ENCODE measurements around the gene PTPRM.

- TF ChIP-seq ARNTL (CRISPR knock-in tag; IDR thresholded peaks at IDR 0.05; ENCODE audit: borderline replicate concordance, low read depth) = no peak
- TF ChIP-seq, protein P1, sequence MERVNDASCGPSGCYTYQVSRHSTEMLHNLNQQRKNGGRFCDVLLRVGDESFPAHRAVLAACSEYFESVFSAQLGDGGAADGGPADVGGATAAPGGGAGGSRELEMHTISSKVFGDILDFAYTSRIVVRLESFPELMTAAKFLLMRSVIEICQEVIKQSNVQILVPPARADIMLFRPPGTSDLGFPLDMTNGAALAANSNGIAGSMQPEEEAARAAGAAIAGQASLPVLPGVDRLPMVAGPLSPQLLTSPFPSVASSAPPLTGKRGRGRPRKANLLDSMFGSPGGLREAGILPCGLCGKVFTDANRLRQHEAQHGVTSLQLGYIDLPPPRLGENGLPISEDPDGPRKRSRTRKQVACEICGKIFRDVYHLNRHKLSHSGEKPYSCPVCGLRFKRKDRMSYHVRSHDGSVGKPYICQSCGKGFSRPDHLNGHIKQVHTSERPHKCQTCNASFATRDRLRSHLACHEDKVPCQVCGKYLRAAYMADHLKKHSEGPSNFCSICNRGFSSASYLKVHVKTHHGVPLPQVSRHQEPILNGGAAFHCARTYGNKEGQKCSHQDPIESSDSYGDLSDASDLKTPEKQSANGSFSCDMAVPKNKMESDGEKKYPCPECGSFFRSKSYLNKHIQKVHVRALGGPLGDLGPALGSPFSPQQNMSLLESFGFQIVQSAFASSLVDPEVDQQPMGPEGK (CRISPR knock-in tag; IDR thresholded peaks at IDR 0.05; ENCODE audit: borderline replicate concordance) = no peak
- TF ChIP-seq ZFP30 (CRISPR knock-in tag; IDR thresholded peaks at IDR 0.05) = no peak
- no peak for TF ChIP-seq TOX (CRISPR knock-in tag; IDR thresholded peaks at IDR 0.05; ENCODE audit: borderline replicate concordance)
- no peak for TF ChIP-seq TSHZ2 (CRISPR knock-in tag; IDR thresholded peaks at IDR 0.05)
- TF ChIP-seq ZC3H10 (CRISPR knock-in tag; IDR thresholded peaks at IDR 0.05) = no peak
- TF ChIP-seq ESRRG (CRISPR knock-in tag; IDR thresholded peaks at IDR 0.05) = no peak
- TF ChIP-seq ZNF70 (CRISPR knock-in tag; IDR thresholded peaks at IDR 0.05) = no peak
- no peak for TF ChIP-seq ZNF8 (CRISPR knock-in tag; IDR thresholded peaks at IDR 0.05)
- TF ChIP-seq OSR1 (CRISPR knock-in tag; IDR thresholded peaks at IDR 0.05) = no peak
- TF ChIP-seq GLIS3 (CRISPR knock-in tag; IDR thresholded peaks at IDR 0.05) = no peak
- TF ChIP-seq RARB (CRISPR knock-in tag; IDR thresholded peaks at IDR 0.05) = no peak
These were observed 130.2 kb downstream of the PTPRM start for GRCh38 chr18:7697306-7697705.

Measured in SK-N-SH treated with all-trans-retinoic acid at 6 μM for 48 hours (cell line).